K562 treated with DMSO at 1 percent for 48 hours (cell line): Measurements from ENCODE around the gene RGL2. TPM values are rescaled to one million over a fixed set of nuclear protein-coding genes. Genes with fewer than 3 reads are reported as not detected.

Experiments used
- total RNA-seq: library from RNA; unstranded; fragments of 300-600 nt; gene quantifications from 2 replicates; pipeline ENCODE4 v1.2.3, GENCODE V29; 2022; ENCODE audit warnings: low replicate concordance; ENCODE audit errors: extremely low read depth

RGL2 gene, protein sequence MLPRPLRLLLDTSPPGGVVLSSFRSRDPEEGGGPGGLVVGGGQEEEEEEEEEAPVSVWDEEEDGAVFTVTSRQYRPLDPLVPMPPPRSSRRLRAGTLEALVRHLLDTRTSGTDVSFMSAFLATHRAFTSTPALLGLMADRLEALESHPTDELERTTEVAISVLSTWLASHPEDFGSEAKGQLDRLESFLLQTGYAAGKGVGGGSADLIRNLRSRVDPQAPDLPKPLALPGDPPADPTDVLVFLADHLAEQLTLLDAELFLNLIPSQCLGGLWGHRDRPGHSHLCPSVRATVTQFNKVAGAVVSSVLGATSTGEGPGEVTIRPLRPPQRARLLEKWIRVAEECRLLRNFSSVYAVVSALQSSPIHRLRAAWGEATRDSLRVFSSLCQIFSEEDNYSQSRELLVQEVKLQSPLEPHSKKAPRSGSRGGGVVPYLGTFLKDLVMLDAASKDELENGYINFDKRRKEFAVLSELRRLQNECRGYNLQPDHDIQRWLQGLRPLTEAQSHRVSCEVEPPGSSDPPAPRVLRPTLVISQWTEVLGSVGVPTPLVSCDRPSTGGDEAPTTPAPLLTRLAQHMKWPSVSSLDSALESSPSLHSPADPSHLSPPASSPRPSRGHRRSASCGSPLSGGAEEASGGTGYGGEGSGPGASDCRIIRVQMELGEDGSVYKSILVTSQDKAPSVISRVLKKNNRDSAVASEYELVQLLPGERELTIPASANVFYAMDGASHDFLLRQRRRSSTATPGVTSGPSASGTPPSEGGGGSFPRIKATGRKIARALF
- total RNA-seq, result 141 TPM in 1 of 2 replicates, not detected in the other

DNA sequence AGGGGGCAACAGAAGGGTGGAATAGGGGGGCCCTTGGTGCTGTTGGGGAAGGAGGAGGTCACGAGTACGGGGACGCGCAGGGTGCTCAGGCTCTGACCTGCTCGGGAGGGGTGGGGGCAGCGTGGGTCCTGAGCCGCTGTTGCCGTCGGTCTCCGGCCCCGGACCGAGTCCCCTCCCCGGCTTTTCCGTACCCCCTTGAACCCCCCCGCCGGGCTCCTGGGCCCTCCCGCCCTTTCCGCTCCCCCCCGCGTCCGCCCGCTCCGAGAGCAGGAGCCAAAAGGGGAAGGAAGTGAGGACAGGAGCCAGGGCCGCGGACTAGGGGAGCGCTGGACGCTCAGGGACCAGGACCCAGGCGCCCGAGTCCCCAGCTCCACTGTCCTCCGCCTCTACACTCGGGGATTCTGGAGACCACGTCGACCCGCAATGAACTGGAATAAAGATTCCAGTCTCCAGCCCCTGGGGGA is at the start of gene RGL2:
TSS of gene RGL2 (minus strand) at position 170 of the 464 bp plus-strand sequence. CDS start 332 bp downstream, outside the sequence.

GRCh38 chr6:33317669-33318425 is 19.1 kb upstream of the RGL2 start, which contains the start of gene ZBTB22:
Gene ZBTB22, minus strand, starts transcription at chr6:33317744. Its CDS starts 828 bp downstream, at chr6:33316916.

GRCh38 chr6:33313709-33314514 is 15.2 kb upstream of the RGL2 start, which contains the start of gene TAPBP:
Gene TAPBP, minus strand, starts transcription at chr6:33314078. Its CDS starts 37 bp downstream, at chr6:33314041.

DNA sequence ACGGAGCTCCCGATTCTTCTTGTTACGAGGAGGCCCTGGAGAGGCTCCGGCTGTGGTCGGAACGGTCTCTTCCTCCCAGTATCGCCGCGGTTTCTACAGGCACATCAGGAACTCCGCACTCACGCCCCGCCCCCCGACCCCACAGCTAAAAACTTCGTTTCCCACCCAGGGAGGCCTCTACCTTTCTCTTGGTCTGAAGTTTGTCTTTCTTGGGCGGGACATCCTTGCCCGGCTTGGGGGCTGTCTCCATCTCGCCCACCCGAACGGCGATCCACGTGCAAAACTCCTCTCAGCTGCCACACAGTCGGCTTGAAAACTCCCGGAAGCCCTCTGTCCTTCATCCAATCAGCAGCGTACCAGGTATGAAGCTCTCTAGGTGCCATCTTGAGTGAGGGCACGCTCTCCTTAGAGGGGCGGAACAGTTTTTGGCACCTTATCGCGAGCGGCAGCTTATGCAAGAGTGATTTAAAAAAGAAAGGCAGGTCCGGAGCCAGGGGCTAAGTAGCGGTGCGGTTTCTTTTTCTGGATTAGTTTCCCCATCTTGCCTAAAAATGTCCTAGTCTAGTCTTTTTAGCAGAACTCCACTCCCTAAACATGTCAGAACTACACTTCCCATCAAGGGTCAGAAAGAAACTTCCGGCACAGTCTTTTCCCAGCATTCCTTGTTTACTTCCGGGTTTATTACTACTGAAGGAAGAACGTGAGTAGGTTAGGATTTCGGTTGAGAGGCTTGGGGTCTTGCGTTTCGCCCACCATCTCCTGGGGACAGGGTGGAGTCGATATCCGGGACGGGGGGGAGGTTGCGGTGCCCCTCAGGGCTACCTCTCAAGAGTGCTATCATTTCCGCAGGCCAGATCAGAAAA is 9.6 kb downstream of the RGL2 start, which contains the start of the genes PFDN6 and WDR46:
TSS of gene PFDN6 (plus strand) at position 681 of the 863 bp plus-strand sequence. CDS start 256 bp downstream, outside the sequence.
TSS of gene WDR46 (minus strand) at position 319 of the 863 bp plus-strand sequence. CDS start at position 250, 69 bp downstream.

GRCh38 chr6:33276864-33277662 is 21.7 kb downstream of the RGL2 start, which contains the start of gene B3GALT4:
Gene B3GALT4, plus strand, starts transcription at chr6:33277123. Its CDS starts 297 bp downstream, at chr6:33277420.

GRCh38 chr6:33271468-33272274 is 27.1 kb downstream of the RGL2 start, which contains the start of the genes RPS18 and VPS52:
Gene RPS18, plus strand, starts transcription at chr6:33272075. Its CDS starts 45 bp downstream, at chr6:33272120.
Gene VPS52, minus strand, starts transcription at chr6:33271876. Its CDS starts 201 bp downstream, at chr6:33271675.

Other genes starting within 250 kb of the RGL2 start
- not detected in 2 replicates for gene HLA-DPA1, start 225.3 kb downstream of the RGL2 start, total RNA-seq
- gene HLA-DPB1, start 223.0 kb downstream of the RGL2 start, total RNA-seq, result not detected in 2 replicates
- not detected in 2 replicates for gene COL11A2, start 106.5 kb downstream of the RGL2 start, total RNA-seq
- gene RXRB, start 98.3 kb downstream of the RGL2 start, total RNA-seq, result not detected in 2 replicates
- 245 TPM in 1 of 2 replicates, not detected in the other for gene SLC39A7, start 98.1 kb downstream of the RGL2 start, total RNA-seq
- not detected in 2 replicates for gene HSD17B8, start 94.3 kb downstream of the RGL2 start, total RNA-seq
- gene RING1, start 90.4 kb downstream of the RGL2 start, total RNA-seq, result not detected in 2 replicates
- not detected in 2 replicates for gene VPS52, start 27.1 kb downstream of the RGL2 start, total RNA-seq
- gene RPS18, start 26.9 kb downstream of the RGL2 start, total RNA-seq, result 6,916 and 8,608 TPM in 2 replicates
- not detected in 2 replicates for gene B3GALT4, start 21.8 kb downstream of the RGL2 start, total RNA-seq
- not detected in 2 replicates for gene WDR46, start 9.7 kb downstream of the RGL2 start, total RNA-seq
- not detected in 2 replicates for gene PFDN6, start 9.3 kb downstream of the RGL2 start, total RNA-seq
- gene TAPBP, start 15.1 kb upstream of the RGL2 start, total RNA-seq, result 231 TPM in 1 of 2 replicates, not detected in the other
- gene ZBTB22, start 18.8 kb upstream of the RGL2 start, total RNA-seq, result not detected in 2 replicates
- gene DAXX, start 24.0 kb upstream of the RGL2 start, total RNA-seq, result not detected in 2 replicates
- gene KIFC1, start 92.9 kb upstream of the RGL2 start, total RNA-seq, result not detected in 2 replicates
- gene PHF1, start 112.1 kb upstream of the RGL2 start, total RNA-seq, result not detected in 2 replicates
- gene CUTA, start 119.2 kb upstream of the RGL2 start, total RNA-seq, result not detected in 2 replicates
- gene SYNGAP1, start 121.1 kb upstream of the RGL2 start, total RNA-seq, result not detected in 2 replicates
- not detected in 2 replicates for gene ZBTB9, start 155.6 kb upstream of the RGL2 start, total RNA-seq